HG03060 (cell line): ENCODE measurements around the gene IFRD2.
"Not testable (repeated sequence)": the region's sequence is repeated elsewhere in the genome, so short reads cannot be mapped to it uniquely, and the experiment has no call there.

Experiments
- ATAC-seq: cut with Tn5 transposase; IDR thresholded peaks from one replicate; pipeline ENCODE4 v1.9.1; 2021; ENCODE audit warnings: low read depth, moderate number of reproducible peaks; ENCODE audit not compliant: unreplicated experiment

IFRD2 gene

GRCh38 chr3:50269977-50270413, 22.2 kb downstream of the IFRD2 start:
- no peak for ATAC-seq

GRCh38 chr3:50269460-50269859, 22.8 kb downstream of the IFRD2 start:
- ATAC-seq, result no peak

DNA sequence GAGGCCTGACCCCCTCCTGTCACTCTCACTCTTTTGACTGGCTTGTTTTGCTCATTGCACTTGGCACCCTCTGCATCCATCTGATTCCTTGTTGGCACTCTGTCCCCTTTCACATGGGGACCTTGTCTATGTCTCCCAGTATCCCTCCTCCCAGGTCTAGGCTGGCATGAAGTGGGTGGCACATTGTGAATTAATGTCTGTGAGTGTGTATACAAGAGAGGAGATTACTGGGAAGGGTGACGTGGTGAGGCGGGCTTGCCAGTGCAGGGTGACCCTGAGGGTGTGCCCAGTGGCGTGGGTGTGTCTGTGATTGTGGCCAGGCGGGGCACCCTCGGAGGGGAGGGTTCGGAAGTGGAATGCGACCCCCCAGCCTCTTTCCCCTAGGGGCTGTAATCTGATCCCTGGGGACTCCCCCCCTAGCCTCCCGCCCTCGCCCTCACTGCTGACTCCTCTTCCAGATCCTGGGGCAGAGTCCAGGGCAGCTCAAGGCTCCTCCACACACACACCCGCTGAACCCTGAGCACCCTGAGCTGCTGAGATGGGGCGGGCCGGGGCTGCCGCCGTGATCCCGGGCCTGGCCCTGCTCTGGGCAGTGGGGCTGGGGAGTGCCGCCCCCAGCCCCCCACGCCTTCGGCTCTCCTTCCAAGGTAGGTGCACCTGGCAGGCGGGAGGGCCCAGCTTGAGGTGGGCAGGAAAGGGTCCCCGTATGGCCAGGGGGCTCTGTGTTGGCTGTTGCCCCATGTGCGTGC, 23.4 kb downstream of the IFRD2 start, which contains the start of gene SEMA3B:
Gene SEMA3B (plus strand): TSS at position 445 of the 749 bp plus-strand sequence. CDS start 94 bp downstream, at position 539.
- ATAC-seq, result no peak

DNA sequence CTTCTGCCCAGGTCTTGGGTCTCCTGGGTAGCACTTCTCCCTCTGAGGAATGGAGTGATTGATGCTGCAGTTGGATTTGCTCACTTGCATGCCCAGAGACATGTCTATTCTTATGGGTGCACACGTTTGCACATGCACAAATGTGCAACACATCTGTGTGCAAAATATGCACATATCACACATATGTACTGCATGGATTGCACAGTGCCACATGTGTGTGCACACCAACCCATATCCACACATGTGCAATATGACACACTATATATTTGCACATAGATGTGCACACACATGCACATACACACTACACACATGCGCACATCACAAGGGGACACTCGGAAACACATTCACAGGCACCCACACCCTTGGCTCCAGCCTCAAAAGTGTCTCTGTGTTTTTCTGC, 24.0 kb downstream of the IFRD2 start:
- no peak for ATAC-seq

- ATAC-seq, result no peak
Observed at GRCh38 chr3:50267280-50267913, 24.8 kb downstream of the IFRD2 start.

- no peak for ATAC-seq
Observed at GRCh38 chr3:50266836-50267235, 25.4 kb downstream of the IFRD2 start.

DNA sequence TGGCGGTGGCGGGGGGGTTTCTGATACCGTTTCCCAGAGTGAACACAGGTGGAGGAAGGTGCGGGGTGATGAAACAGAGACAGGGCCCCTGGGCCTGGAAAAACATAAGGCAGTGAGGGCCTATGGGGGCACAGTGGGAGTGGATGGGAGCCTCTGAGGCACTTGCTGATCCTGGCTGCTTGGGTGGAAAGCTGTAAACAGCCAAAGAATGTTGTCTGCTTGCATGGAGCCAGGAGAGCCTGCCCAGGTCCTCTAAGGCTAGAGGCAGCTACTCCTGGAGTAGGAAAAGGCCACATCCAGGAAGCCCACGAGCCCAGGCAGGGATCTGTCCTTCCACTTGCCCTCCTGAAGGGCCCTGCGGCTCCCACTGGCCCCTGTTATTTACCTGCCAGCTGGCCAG, 26.2 kb downstream of the IFRD2 start:
- no peak for ATAC-seq

DNA sequence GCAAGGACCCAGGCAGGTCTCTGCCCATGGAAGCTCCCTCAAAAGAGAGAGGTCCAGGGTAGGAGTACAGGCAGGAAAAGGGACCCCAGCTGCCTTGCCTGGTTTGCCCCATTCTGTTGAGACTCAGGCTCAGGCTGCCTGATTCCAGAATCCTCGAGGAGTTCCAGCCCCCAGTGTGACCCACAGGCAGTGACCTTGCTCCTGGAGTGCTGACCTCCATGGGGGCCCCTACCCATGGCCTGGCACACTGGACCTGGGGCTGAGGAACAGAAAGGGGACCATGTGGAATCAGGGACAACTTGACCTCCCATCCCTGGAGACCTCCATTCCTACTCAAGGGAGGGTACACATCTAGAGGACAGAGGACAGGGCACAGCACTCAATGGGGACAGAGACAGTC, 26.7 kb downstream of the IFRD2 start:
- no peak for ATAC-seq

DNA sequence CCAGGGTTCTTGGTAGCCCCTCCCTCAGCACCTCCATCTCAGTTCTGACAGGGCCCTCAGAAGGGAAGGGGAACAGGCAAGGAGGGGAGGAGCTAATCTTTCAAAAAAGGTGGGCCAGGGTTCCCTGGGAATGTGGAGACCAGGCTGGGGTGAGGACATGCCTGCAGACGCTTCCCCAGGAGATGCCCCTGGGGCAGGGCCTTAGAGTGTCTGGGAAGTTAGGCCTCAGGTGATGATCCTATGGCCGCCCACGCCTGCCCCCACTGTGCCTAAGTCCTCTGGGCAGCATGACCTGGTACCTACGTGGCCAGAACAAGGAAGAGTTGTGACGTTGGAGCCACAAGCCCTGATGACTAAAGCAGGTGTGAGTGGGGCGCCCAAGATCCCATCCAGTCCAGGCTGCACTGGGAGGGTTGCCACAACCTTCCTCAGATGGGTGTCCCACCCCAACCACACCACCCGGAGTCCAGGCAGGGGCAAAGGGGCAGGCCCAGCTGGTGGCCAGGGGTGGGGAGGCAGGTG, 27.2 kb downstream of the IFRD2 start:
- no peak for ATAC-seq

DNA sequence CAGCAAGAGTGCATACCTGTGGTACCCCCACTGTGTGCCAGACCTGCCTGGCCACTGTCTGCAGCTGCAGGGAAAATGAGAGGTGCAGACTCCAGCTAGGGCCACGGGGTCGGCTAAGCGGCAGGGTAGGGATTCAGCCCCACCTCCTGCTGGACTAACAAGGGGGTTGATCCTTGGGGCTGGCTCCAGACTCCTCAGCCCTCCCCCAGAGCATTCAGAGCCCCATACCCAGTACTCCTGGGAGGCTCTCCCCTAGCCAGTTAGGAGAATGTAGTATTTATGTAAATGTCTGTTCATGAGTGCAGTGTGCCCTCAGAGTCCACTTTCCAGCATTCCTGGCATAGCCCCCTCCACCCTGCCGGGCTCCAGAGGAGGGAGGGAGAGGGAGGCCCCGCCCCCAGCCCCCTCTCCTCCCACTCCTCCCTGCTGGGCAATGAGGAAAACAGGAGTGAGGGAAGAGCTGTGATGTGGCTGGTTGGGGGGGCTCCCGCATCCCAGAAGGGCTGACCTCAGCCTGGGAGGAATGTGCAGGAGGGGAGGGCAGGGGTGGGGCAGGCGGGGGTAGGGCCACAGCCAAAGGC, 27.8 kb downstream of the IFRD2 start:
- no peak for ATAC-seq

DNA sequence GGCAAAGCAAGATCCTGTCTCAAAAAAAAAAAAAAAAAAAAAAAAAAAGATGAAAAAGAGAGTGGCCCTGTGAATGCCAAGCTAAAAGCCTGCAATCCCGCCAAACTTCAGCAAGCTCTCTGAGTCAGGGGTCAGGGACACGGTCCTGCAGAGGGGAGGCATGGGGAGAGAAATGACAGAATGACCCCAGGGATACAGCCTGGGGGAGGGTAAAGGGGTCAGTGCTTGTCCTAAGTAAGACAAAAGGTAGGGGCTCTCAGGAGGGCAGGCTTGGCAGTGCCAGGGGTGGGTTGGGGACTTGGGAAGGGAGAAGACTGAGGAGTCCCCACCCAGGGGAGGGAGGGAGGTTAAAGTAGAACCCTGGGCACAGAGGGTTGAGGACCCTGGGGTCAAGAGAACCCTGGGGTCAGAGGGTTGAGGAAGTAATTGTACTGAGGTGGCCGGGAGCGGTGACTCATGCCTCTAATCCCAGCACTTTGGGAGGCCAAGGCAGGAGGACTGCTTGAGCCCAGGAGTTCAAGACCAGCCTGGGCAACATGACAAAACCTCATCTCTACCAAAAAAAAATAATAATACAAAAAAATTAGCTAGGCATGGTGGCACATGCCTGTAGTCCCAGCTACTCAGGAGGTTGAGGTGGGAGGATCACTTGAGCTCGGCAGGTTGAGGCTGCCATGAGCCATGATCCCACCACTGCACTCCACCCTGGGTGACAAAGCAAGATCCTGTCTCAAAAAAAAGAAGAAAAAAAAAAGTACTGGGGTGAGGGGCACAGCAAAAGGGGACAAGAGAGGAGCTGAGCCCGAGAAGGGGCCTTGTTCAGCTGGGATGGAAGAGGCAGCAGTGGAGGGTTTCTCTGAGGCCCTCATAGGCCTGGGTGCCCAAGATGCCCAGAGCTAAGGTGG, 28.5 kb downstream of the IFRD2 start:
- no peak for ATAC-seq

GRCh38 chr3:50262778-50263177, 29.5 kb downstream of the IFRD2 start:
- ATAC-seq, result no peak

- ATAC-seq, result not testable (repeated sequence)
Observed at GRCh38 chr3:50262200-50262599, 30.0 kb downstream of the IFRD2 start.

DNA sequence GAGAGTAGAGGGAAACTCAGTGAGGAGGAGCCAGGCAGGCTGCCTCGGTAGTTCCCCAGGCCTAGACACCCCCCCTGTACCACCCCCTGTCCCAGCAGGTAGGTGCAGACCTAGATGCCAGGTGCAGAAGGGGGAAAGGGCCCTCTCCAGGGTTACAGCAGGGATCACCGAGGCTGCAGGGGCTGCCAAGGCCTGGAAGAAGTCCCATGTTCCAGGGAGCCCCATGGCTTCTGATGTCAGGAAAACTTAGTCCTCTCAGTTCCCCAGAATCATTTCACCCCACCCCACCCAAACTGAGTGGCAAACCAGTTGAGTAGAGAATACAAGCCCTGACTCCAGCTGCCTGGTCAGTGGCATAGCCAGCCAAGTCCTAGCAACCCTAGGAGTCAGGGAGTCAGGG, 30.7 kb downstream of the IFRD2 start:
- no peak for ATAC-seq

DNA sequence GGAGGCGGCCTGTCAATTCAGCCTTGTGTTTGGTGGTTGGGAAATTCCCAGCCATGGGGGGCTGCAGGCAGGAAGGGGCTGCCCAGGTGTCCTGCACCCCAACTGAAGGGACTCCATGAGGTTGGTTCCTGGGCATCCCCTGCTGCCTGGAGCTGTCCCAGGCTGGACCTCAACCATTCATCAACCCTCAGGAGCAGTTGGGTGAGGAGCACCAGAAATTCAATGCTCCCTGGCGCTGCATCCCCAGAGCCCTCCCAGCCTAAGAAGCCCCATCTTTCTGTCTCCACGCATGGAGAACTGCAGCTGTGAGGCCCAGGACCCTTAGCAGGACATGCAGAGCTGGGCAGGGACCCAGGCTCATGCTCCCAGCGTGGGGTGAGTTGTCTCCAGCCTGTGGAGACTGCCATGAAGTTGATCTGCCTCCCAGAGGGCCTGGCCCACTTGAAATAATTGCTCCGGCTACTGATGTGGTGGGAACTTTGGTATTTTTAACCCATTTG, 31.2 kb downstream of the IFRD2 start:
- ATAC-seq, result no peak

DNA sequence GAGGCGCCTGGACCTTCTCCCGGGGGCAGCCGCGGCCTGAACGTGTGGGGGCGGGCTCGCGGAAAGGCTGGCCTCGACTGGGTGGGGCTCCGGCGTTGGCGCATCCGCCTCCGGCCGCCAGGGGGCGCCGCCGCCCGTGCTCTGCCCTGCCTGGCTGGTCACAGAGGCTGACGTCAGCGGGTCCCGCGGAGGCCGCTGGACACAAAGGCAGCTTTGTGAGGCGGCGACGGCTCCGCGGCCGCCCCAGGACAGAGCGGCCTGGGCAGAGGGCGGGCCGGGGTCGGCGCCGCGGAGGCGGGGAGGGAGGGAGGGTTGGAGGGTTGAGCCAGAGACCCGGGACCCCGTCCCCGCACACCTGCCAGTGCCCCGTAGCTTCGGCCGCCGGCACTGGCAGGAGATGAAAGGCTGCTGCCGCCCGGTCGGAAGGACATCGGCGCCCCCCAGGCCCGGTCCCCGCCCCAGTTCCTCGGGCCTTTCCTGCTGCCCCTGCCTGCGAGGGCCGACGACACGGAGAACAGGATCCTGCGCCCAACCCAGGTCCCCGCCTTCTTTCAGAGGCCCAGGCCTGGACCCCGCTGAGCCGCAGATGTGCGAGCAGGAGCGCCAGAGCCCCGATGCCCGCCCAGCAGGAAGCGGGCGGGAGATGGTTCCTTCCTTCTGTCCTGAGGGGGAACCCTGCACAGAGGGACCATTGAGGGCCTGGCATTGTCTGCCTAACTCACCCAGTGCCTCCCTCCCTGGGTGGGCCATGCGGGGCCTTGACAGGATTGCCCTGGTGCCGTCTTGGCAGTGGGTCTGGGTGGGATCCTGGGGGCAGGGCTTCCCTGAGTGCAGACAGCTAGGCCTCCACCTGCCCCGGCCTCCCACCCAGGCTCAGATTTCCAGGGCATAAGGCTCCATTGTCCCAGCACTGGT, 31.9 kb downstream of the IFRD2 start:
- no peak for ATAC-seq

DNA sequence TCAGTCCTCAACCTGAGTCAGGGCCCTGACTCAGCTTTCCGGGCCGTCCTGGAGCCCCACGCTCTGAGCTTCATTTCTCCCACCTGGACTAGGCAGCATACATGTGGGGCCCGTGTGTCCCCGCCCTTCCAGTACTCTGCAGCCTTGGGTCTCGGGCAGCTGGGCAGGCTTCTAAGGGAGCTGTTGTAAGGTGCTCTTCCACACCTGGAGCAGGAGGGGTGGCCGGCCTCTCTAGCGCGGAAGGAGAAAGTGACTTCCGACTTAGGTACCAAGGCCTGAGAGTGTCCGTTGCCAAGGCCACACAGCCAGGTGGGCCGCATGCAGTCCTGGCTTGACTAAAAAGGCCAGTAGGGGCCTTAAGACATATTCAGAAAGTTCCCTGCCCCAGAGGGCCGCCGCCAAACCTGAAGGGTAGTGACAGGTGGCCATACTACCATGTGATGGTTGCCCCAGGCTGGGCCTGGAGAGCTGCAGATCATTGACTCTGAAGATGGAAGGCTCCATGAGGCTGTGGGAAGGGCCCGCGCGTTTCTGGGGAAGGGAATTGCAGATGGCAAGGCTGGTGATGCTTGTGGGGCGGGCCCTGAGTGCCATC, 32.7 kb downstream of the IFRD2 start:
- no peak for ATAC-seq

DNA sequence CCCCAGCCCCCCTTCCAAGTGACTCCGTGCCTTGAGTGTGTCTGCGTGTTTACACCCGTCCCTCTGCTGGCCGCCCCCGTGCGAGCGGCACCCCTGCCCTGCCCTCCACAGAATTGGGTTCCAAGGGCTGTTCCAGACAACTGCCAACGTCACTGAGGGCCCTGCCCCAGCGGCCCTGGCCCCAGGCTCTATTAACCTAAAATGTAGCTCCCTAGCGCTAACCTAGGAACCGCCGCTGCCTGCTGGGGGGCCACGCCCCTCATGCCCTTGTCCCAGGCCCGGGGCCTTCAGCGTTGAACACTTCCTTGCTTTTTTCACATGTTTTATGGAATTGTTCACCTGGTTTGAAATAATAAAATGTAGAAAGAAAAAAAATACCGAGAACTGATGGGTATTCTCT, 33.2 kb downstream of the IFRD2 start:
- ATAC-seq, result no peak
